GM19035 (cell line): Measurements from ENCODE around the gene PROSER1.
A peak's percentile ranks its signal among the peaks of the same experiment; 100 is the strongest.
"Not testable (repeated sequence)": the region's sequence is repeated elsewhere in the genome, so short reads cannot be mapped to it uniquely, and the experiment has no call there.

Experiments
- ATAC-seq: cut with Tn5 transposase; IDR thresholded peaks from one replicate; pipeline ENCODE4 v1.9.1; 2021; ENCODE audit not compliant: unreplicated experiment

Gene PROSER1

DNA sequence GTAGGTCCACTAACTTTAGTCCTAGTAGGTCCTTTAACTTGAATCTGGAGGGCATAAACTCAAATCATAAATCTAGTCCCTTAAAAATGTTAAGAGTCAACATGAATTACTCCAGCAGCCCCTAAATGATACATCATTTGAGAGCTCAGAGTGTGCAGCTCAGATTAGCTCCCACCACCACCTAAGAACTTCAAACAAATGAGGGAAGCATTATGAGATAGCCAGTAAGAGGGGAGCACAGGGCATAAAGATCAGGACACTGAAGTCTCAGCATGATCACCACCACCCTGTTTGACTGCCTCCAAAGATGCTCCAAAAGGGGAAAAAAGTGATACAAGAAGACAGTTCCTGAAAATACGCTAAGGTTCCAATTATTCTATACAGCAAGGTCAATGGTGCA is 5.7 kb downstream of the PROSER1 start:
- ATAC-seq: no peak

DNA sequence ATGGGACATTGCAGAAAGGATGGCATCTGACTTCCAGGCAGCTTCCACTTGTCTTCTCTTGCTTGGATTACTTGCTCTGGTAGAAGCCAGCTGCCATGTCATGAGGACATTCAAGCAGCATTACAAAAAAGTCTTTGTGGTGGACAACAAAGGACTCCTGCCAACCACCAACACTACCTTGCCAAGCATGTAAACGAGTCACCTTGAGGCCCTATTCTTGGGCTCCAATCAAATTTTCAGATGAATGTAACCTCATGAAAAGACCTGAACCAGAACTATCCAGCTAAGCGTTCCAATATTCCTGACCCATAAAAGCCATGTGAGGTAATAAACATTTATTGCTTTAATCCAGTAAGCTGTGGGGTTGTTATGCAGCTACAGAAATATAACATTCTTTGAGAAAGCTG is 12.5 kb downstream of the PROSER1 start:
- no peak for ATAC-seq

DNA sequence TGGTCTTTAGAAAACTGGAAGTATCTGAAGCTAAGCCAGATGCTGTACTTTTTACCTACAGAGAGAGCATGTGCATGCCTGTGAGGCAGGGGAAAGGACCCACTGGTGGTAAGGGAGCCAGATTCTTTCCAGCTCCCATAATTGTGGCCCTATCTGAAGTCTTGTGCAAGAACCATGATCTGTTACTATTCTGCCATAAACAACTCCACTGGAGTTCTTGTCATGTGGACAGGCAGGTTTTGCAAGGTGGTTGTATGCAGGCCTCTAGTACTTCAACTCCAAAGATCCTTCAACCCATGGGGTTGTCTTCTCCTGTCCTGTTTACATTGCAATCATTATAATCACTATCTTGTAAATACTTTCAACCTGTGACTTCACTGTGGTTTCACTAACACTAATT is 14.1 kb downstream of the PROSER1 start:
- ATAC-seq: no peak

DNA sequence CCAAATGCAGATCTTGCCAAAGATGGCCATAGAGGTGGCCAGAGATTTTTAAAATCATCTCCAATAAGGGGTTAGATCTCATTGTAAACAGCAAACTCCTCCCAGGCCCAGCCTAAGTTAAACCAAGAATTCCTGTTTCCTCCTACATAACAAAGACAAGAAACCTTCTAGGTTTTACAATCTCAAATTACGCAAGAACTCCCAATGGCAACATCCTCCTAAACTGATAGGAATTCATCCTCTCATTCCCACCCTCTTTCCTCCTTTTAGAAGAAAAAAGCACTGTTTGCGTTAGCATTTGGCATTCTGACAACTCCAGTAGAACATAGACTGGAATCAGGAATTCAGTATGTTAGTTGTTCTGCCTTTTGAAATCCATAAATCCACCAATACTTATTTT is 14.6 kb downstream of the PROSER1 start:
- no peak for ATAC-seq

DNA sequence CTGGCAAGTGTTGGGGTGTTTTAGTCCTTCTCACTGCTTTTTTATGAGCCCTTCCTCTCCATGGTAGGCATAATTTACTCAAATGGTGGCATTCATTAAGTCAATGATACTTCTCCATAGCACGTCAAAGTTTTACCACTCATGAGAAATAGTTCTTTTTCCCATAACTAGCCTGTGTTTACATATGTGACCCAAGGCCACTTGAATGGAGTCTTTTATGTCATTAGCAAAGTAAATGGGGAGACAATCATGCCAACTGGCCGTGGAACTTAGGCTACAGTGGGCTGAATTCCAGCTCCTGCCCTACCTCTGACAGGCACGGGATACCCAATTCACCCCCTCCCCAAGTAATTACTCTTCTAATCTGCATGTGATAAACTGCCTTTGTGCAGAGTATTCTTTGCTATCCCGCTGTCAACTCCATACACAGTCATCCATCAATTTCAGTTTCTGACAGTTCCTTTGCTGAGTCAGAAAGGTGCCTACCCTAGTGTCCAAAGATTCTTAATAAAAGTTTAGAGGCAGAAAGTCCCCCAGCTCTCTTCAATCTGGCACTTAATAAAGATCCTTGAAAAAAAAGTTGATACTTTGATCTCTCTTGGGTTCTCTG is 16.9 kb downstream of the PROSER1 start:
- no peak for ATAC-seq

DNA sequence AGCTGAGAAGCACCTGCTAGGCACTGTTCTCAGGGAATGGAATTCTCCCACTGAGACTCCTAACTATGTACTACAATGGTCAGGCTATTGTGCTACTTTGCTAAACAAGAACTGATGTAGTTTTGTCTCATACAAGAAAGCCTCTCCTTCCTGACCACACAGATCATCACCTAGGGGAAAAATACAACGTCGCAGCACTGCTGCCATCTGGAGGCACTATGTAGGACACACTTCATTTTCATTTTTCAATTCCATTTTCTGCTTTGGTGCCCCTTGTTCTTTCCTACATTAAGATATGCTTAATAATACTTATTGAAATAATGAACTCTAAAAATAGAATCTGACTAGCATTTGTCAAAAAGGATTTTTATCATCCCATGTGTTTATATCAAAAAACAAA is 21.1 kb downstream of the PROSER1 start:
- peak; percentile 77 for ATAC-seq

DNA sequence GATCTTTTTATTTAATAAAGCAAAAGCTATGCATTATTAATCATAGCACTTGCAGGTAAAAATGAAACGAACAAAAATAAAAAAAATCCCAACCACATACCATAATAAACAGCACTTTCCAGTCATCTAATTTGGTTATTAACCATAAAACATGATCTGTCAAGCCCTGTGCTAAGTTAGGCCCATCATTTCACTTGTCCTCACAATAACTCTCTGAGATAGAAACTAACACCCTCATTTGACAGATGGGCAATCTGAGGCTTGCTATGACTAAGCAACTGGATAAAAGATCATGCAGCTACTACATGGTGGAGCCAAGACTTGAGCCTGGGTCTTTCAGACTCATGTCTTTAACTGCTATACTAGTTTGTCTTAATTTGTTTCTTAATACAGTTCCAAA is 21.8 kb downstream of the PROSER1 start:
- ATAC-seq: peak; percentile 88

DNA sequence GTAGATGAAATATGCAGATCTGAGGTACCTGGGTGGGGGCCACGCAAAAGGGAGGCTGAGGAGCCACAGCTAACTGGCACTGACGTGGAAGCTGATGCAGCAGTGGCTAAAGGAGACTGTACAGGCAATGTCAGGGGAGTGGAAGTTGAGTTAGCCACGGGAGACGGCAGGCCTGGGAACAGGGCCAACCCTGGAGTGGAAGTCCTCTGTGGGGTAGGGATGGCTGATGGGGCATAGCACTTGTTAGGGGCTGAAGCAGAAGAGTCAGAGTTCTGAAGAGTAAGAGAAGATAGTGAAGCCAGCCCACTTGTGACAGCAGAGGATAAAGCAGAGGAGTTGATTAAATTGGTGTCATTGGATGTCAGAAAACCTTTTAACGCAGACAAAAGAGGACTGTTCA is 24.4 kb downstream of the PROSER1 start:
- no peak for ATAC-seq

DNA sequence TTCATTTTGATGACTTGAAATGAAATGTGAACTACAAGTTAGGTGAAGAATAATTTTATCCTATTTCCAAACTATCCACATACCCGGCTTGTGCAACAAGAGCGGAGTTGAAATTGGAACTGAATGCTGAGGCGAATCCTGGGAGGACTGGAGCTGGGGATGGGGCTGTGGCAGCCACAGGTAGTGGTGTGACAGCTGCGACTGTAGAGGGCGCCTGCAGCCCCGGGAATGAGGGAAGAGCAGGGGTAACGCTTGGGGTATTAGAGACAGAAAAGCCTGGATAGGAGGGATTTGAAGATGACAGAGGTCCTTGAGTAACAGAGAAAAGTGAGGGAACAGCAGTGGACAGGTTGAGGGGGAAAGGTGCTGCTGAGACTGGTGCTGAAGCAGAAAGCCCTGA is 25.3 kb downstream of the PROSER1 start:
- ATAC-seq: no peak

DNA sequence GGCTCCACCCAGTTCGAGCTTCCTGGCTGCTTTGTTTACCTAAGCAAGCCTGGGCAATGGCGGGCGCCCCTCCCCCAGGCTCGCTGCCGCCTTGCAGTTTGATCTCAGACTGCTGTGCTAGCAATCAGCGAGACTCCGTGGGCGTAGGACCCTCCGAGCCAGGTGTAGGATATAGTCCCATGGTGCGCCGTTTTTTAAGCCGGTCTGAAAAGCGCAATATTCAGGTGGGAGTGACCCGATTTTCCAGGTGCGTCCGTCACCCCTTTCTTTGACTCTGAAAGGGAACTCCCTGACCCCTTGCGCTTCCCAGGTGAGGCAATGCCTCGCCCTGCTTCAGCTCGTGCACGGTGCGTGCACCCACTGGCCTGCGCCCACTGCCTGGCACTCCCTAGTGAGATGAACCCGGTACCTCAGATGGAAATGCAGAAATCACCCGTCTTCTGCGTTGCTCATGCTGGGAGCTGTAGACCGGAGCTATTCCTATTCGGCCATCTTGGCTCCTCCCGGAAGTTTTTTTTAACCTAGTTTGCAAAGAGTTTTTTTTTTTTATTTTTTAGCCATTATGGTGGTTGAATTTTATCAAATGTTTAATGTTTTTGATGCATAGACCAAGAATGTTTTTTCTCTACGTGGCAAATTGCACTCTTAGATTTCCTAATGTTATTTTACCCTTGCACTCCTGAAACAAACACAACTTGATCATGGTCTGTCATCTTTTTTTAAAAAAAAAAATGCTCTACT is 31.3 kb downstream of the PROSER1 start:
- ATAC-seq: not testable (repeated sequence)

DNA sequence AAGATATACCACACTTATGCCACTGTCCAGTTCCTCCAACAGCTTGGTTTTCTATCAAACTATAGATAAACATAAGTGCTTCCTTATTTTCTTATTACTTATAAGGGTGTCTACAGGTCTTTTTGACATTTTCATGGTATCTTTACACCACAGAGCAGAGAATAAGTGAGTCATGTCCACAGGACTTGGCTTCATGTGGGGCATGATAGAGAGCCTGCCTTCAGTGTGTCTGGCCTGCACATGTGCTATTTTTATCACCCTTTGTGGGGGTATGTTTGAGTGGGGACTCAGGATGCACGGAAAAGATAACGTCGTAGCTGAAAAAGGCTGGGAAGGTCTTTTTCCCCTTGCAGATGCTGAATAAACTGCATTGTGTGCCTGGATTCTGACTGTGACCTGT is 39.1 kb downstream of the PROSER1 start:
- no peak for ATAC-seq

DNA sequence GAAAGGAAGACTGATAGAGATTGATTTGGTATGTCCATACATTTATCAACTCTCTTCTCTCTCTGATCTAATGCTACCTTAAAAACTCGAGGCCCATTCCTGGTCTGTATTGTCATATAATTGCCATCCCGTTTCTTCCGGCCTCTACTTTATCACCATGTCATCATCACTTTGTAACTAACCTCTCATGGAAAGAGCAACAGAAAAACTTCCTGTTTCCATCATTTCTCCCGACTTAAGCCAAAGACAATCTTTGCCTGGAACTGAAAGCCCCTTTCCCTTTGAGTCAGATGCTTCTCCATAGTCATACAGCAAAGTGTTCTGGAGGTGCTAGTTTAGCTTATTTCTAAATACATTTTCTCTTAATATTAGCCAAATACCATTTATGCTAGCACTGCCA is 44.5 kb downstream of the PROSER1 start:
- ATAC-seq: no peak

DNA sequence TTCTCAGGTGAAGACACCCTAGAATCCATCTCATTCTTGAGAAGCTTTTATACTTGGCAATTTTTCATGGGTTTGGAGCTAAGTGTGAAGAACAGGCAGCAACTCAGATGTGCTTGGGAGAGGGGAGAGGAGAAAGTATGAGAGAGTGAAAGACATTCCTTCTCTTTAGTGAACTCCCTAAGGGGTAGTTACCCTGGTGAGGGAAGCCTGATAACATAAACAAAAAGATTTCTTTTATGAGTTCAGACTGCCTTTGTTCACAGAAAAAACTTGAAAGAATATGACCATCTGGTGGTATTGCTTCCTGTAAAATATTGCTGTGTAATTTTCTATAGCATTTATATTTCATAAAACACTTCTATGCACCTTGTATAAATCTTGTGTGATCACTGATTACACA is 47.2 kb downstream of the PROSER1 start, which contains the start of gene STOML3:
STOML3 (minus strand) TSS at position 139 of the 400 bp plus-strand sequence; CDS start at position 29, 110 bp downstream.
- no peak for ATAC-seq

DNA sequence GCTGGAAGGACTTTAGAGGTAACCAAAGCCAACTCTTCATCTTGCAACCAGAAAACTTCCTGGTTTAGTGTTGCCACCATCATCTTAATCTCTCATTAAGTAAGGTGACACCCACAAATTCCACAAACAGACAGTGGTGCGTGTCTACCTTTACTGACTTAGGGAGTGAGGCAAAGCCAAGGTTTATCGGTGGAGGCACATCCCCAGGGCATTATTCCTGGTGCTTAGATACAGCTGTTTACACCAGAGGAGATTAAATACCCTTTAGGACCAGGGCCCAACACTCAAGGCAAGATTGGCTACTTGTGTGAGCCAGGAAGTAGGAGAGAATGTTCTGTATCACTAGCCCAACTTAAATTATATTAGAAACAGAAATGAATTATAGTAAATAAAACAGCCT is 56.8 kb downstream of the PROSER1 start:
- ATAC-seq: no peak

DNA sequence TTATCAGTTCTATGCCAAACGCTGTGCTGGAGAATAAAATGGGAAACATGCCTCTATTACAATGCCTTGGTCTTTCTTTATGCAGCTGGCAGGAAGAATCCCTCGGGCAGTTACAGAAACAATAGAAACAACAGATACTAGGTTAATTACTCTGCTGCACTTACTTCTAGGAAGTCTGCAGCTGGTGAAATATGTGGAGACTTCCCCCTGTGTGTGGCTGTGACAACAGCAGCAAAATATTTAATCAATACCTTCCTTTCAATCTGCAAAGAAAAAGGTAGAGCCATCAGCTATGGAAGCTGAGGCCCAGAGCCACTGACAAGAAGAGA is 57.2 kb downstream of the PROSER1 start:
- no peak for ATAC-seq

DNA sequence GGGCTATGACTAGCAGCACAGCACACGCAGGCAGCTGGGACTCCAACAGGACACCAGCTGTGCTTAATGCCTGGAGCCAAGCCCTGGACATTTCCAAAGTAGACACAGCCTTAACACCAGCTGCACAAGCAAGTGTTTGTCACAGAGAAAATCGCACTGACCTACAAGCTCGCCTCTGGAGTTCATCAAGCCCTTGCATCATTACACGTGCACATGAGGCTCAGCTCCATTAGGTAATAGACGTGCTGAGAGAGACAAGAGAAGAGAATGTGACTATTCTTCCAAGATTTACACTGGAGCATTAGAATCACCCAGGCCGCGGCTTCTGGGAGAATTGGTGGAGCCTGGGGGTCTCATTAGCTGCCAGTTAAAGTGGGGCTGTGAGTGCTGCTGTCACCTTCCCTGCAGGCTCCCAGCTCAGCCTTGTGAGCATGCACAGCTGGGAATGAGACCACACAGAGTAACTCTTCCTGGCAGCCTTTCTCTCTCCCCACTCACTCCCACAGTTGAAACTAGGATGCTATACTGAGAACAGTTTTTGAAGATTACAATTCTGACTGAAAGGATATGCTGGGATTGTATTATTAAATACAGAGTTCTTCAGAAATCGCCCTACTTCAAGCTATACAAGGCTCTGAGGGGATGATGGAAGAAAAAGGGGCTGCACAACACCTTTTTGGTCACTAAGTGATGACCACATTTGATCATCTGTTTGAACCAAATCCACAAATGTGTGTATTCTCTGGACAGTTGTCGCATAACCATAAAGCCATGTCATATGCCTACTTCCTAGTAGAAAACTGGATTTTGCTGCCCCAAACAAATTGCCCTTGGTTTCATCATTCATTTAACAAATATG is 57.8 kb downstream of the PROSER1 start:
- ATAC-seq: no peak

DNA sequence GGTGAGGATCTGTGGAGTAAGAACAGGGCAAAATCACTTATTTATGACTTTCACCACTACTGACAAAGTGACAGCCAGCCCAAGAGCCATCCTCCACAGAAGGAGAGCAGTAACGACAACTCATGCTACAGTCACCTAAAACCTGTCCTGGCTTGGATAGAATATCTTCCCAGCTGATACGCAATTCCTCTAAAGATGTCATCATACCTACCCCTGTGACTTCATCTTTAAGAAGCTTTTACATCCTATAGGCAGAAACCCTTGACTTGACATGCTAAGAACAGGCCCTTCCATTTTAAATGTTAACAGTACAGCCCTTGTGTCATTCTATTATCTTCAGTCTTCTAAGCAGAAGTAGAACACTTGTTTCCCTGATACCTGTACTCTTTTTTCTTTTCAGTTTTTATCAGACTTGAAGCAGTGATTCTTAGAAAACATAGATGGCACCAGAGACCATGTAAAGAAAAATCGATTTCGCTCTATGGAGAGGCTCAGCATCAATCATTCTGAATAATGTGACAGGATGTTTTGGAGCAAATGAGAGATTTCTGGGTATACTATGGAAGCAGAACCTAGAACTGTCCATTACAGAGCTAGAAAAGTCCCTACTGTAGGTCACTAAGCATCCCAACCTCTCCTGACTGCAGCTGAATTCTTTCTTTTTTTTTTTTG is 67.4 kb downstream of the PROSER1 start:
- no peak for ATAC-seq

DNA sequence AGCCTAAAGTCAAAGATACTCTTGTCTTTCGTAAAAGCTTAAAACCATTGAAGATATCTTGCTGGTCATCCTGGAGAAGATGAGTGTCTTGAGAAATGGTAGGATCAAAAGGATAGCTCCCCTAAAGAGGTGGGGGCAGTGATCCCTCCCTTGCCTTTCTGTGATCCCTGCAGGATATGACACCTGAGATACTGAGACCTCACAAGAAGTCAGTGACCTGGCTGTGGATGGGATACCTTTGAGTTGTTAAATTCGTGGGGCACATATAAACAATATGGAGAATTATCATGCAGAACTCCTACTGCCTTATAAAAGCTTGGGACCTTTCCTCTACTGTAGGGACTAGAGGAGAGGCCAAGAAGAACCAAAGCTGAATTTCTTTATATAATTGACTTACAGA is 68.7 kb downstream of the PROSER1 start:
- no peak for ATAC-seq

DNA sequence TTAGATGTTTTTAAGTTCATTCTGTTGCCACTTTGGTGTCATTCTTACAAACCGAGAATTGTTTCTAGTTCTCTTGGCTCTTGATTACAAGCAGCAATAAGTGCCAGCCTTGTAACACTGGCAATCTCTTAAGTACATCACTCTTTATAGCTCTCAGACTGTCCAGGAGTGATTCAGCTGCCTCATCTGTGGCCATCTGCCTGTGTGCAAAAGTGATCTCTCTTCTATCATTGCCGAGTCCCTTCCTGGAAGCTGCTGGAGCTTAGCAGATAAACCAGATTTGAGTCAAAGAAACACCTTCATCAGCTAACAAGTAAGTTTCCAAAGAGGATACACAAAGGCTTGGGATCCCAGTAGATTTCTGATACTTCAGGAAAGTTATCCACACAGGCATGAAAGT is 70.4 kb downstream of the PROSER1 start:
- no peak for ATAC-seq

DNA sequence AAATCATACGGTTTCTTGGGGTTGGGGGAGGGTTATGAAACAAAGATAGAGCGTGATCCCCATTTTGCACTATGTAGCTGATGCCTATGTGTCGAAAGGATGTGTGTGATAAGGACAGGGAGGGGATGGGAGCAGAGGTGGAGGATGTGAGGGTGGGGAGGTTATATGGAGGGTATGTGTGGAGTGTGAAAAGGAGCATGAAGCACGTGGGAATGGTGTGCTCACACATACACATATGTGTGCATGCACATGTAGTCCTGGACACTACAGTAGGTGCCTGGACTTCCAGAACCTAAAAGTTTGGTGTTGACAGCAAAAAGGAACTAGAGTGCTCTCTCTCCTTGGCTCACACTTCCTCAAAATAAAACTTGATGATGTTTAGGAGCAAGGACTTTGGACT is 72.6 kb downstream of the PROSER1 start:
- no peak for ATAC-seq

DNA sequence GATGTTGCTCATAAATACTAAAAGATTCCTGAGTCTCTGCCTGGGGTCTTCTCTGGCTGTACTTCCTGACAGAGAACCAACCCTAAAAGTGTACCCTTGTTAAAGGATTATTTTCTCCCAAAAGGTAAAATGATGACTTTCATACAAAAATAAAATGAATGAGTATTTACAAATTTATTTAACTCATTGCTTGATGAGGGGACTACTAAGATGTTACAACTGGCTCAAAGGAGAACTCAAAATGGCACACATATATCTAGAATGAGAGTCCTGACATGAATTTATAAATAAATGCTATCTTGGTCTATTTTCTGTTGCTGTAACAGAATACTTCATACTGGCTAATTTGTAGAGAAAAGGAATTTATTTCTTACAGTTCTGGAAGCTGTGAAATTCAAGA is 77.7 kb downstream of the PROSER1 start:
- no peak for ATAC-seq
